Activated T-helper 2 cell treated with anti-CD3 and anti-CD28 coated beads, Interferon-gamma antibody, Interleukin-2, Interleukin-4, amounts not matched to agents 10 μg/mL and 5 μg/mL and 100 μg/mL, durations not matched to agents 14 hours and 24 hours and 36 hours (primary cell): Measurements from ENCODE around the gene MS4A7. TPM values are rescaled to one million over a fixed set of nuclear protein-coding genes. Genes with fewer than 3 reads are reported as not detected.

Experiments
- DNase-seq: peaks from one replicate; pipeline ENCODE4 v3.0.0; 2021; ENCODE audit warnings: low spot score
- H3K27ac Mint-ChIP-seq: one replicate; pipeline ENCODE4 v1.8.0; 2021; ENCODE audit warnings: mixed read lengths
- H3K27me3 Mint-ChIP-seq: one replicate; pipeline ENCODE4 v1.8.0; 2021; ENCODE audit warnings: low read depth, mixed read lengths
- H3K36me3 Mint-ChIP-seq: one replicate; pipeline ENCODE4 v1.8.0; 2021; ENCODE audit warnings: low read depth, mixed read lengths
- H3K4me1 Mint-ChIP-seq: one replicate; pipeline ENCODE4 v1.8.0; 2021; ENCODE audit warnings: low read depth, mixed read lengths
- H3K4me3 Mint-ChIP-seq: one replicate; pipeline ENCODE4 v1.8.0; 2021; ENCODE audit warnings: low read depth, mild to moderate bottlenecking, moderate library complexity, mixed read lengths
- H3K9me3 Mint-ChIP-seq: one replicate; pipeline ENCODE4 v1.8.0; 2021; ENCODE audit warnings: mixed read lengths
- intact Hi-C: fragments of 100-400 bp; cut with micrococcal nuclease; formaldehyde crosslinking; loops from one replicate; pipeline ENCODE4 v1.15.1; 2023
- total RNA-seq: library from RNA; stranded (reverse); gene quantifications from 2 replicates; pipeline ENCODE4 v1.2.3, GENCODE V29; 2022

Gene MS4A7
- total RNA-seq, 1 donor from 2014 or later: not detected

- H3K4me1 Mint-ChIP-seq: peaks cover 7% of the 10 kb centered on the region
- no peaks in the 10 kb centered on the region for H3K9me3 Mint-ChIP-seq
- H3K27me3 Mint-ChIP-seq: peaks cover 9% of the 10 kb centered on the region
- no peak for DNase-seq
- H3K4me3 Mint-ChIP-seq: no peak overlapping the region
- intact Hi-C loops: no loop called here
- H3K27ac Mint-ChIP-seq: no peak overlapping the region
- no peaks in the 10 kb centered on the region for H3K36me3 Mint-ChIP-seq
Observed at GRCh38 chr11:60377401-60378136, 763 bp upstream of the MS4A7 start.

- peaks cover 1% of the 10 kb centered on the region for H3K27me3 Mint-ChIP-seq
- intact Hi-C loops: no loop called here
- no peaks in the 10 kb centered on the region for H3K4me1 Mint-ChIP-seq
- DNase-seq: no peak
- H3K36me3 Mint-ChIP-seq: no peaks in the 10 kb centered on the region
- no peak overlapping the region for H3K4me3 Mint-ChIP-seq
- no peak overlapping the region for H3K27ac Mint-ChIP-seq
- H3K9me3 Mint-ChIP-seq: no peaks in the 10 kb centered on the region
Observed at GRCh38 chr11:60389279-60389910, 11.1 kb downstream of the MS4A7 start.

- Mint-ChIP-seq H3K27ac (no peak overlapping the region), H3K9me3 (no peaks in the 10 kb centered on the region), H3K4me1 (no peaks in the 10 kb centered on the region), H3K36me3 (no peaks in the 10 kb centered on the region), H3K27me3 (peaks cover 1% of the 10 kb centered on the region), H3K4me3 (no peak overlapping the region)
- intact Hi-C loops: no loop called here
- DNase-seq: no peak
Observed at GRCh38 chr11:60390419-60390818, 12.1 kb downstream of the MS4A7 start.

- Mint-ChIP-seq H3K4me1 (no peaks in the 10 kb centered on the region), H3K27ac (no peak overlapping the region), H3K4me3 (no peak overlapping the region), H3K36me3 (no peaks in the 10 kb centered on the region), H3K9me3 (no peaks in the 10 kb centered on the region), H3K27me3 (peaks cover 3% of the 10 kb centered on the region)
- no peak for DNase-seq
- intact Hi-C loops: no loop called here
Observed at GRCh38 chr11:60392361-60392760, 14.0 kb downstream of the MS4A7 start.

DNA sequence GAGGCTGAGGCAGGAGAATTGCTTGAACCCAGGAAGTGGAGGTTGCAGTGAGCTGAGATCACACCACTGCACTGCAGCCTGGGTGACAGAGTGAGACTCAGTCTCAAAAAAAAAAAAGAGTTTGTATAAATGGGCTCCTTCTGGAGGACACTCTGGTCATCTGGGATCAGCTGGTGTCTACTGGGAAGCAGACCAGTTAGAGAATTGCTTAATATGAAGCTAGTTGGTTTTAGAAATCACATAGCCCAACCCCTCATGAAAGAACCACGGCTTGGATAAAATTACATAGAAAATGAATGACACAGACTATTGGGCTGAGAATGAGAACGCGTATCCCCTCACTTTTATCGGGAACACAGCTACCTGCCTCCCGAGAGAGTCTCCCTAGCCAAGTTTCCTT, 14.7 kb downstream of the MS4A7 start:
- Mint-ChIP-seq H3K4me1 (no peaks in the 10 kb centered on the region), H3K27ac (no peak overlapping the region), H3K36me3 (no peaks in the 10 kb centered on the region), H3K9me3 (no peaks in the 10 kb centered on the region), H3K27me3 (peaks cover 3% of the 10 kb centered on the region), H3K4me3 (no peak overlapping the region)
- intact Hi-C loops: no loop called here
- no peak for DNase-seq

GRCh38 chr11:60394666-60395380, 16.5 kb downstream of the MS4A7 start:
- DNase-seq: no peak
- Mint-ChIP-seq H3K9me3 (no peaks in the 10 kb centered on the region), H3K27me3 (peaks cover 2% of the 10 kb centered on the region), H3K27ac (no peak overlapping the region), H3K4me1 (no peaks in the 10 kb centered on the region), H3K36me3 (no peaks in the 10 kb centered on the region), H3K4me3 (no peak overlapping the region)
- intact Hi-C loops: no loop called here

GRCh38 chr11:60396382-60396781, 18.1 kb downstream of the MS4A7 start, which contains the start of gene MS4A14:
TSS of gene MS4A14 (plus strand) at chr11:60396459. CDS start at chr11:60396579, 120 bp downstream.
- H3K9me3 Mint-ChIP-seq: no peaks in the 10 kb centered on the region
- intact Hi-C loops: no loop called here
- H3K27me3 Mint-ChIP-seq: peaks cover 2% of the 10 kb centered on the region
- H3K4me3 Mint-ChIP-seq: no peak within 1 kb of the TSS
- DNase-seq: no peak
- no peaks in the 10 kb centered on the region for H3K4me1 Mint-ChIP-seq
- H3K36me3 Mint-ChIP-seq: no peaks in the 10 kb centered on the region
- H3K27ac Mint-ChIP-seq: no peak within 1 kb of the TSS

- intact Hi-C loops: no loop called here
- no peaks in the 10 kb centered on the region for H3K9me3 Mint-ChIP-seq
- H3K4me3 Mint-ChIP-seq: no peak overlapping the region
- no peaks in the 10 kb centered on the region for H3K36me3 Mint-ChIP-seq
- peaks cover 2% of the 10 kb centered on the region for H3K27me3 Mint-ChIP-seq
- no peak overlapping the region for H3K27ac Mint-ChIP-seq
- DNase-seq: no peak
- H3K4me1 Mint-ChIP-seq: no peaks in the 10 kb centered on the region
Observed at GRCh38 chr11:60396799-60397198, 18.5 kb downstream of the MS4A7 start.

DNA sequence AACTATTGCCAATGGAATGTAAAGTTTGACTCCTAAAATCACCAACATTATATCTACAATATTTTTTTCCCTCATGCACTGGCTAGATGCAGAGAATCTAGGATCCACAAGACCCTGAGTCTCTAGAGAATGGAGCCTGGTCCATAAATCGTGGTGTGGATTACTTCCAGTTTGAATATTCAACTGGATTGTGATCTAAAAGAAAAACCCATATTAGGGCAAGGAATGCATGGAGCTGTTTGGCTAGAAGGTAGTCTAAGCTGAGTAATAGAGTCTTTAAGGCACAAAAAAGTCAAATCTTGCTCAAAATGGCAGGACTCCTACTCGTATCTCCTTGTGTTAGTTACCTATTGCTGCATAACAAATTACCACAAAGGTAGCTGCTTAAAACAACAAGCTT, 41.7 kb downstream of the MS4A7 start:
- Mint-ChIP-seq H3K9me3 (no peaks in the 10 kb centered on the region), H3K36me3 (no peaks in the 10 kb centered on the region), H3K27me3 (peaks cover 5% of the 10 kb centered on the region), H3K4me3 (no peak overlapping the region), H3K4me1 (no peaks in the 10 kb centered on the region), H3K27ac (no peak overlapping the region)
- DNase-seq: no peak
- intact Hi-C loops: no loop called here

DNA sequence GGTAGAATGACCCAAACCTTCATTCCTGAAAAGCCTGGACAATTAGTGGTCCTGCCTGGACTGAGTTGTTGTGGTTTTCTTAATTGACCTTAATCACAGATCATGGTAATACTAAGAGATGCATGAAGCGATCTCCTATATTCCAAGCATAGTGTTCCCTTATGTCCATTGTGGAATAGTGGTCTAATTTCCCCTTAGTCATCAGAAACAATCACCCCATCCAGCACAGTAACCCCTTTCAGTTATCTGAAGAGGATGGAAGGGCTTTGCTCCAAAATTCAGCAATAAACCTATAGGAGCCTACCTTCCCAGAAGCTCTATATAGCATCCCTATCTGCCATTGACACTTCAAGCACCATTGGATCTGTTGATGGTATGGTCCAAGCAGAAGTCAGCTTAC, 44.3 kb downstream of the MS4A7 start:
- H3K36me3 Mint-ChIP-seq: no peaks in the 10 kb centered on the region
- no peak overlapping the region for H3K4me3 Mint-ChIP-seq
- intact Hi-C loops: no loop called here
- no peak overlapping the region for H3K27ac Mint-ChIP-seq
- DNase-seq: no peak
- peaks cover 5% of the 10 kb centered on the region for H3K27me3 Mint-ChIP-seq
- no peaks in the 10 kb centered on the region for H3K9me3 Mint-ChIP-seq
- H3K4me1 Mint-ChIP-seq: no peaks in the 10 kb centered on the region

- Mint-ChIP-seq H3K27me3 (peaks cover 7% of the 10 kb centered on the region), H3K36me3 (no peaks in the 10 kb centered on the region), H3K4me3 (no peak overlapping the region), H3K9me3 (no peaks in the 10 kb centered on the region), H3K4me1 (no peaks in the 10 kb centered on the region), H3K27ac (no peak overlapping the region)
- no peak for DNase-seq
- intact Hi-C loops: no loop called here
Observed at GRCh38 chr11:60428517-60428916, 50.2 kb downstream of the MS4A7 start.

DNA sequence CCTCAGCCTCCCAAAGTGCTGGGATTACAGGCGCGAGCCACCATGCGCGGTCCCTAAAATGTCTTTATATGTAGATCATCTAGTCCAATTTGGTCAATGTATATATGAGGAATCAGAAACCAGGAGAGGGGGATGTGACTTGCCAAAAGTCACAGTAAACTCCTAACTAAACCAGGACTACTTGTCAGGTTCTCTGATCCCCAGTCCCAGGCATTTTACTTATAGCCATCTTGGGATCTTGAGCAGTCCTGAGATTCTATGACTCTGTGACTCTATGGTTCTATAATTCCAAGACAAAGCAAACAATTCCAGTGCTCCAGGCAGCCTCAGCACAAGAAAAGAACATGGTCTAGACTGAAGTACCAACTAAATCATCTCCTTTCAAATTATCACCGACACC, 50.9 kb downstream of the MS4A7 start, which contains the start of gene MS4A5:
Gene MS4A5, plus strand, starts transcription at position 301 of the 400 bp plus-strand sequence. CDS start 103 bp downstream, outside the sequence.
- H3K27me3 Mint-ChIP-seq: peaks cover 9% of the 10 kb centered on the region
- H3K4me1 Mint-ChIP-seq: no peaks in the 10 kb centered on the region

GRCh38 chr11:60431251-60431650, 52.9 kb downstream of the MS4A7 start:
- Mint-ChIP-seq H3K9me3 (no peaks in the 10 kb centered on the region), H3K27ac (no peak overlapping the region), H3K4me1 (no peaks in the 10 kb centered on the region), H3K27me3 (peaks cover 9% of the 10 kb centered on the region), H3K4me3 (no peak overlapping the region), H3K36me3 (no peaks in the 10 kb centered on the region)
- intact Hi-C loops: no loop called here
- no peak for DNase-seq

More for the DNA sequence above, 50.9 kb downstream of the MS4A7 start, which contains the start of gene MS4A5:
- Mint-ChIP-seq H3K27ac (no peak within 1 kb of the TSS), H3K4me3 (no peak within 1 kb of the TSS), H3K9me3 (no peaks in the 10 kb centered on the region), H3K36me3 (no peaks in the 10 kb centered on the region)
- no peak for DNase-seq
- intact Hi-C loops: no loop called here
